ENCODE data around the gene STK38.
"Not testable (repeated sequence)": the region's sequence is repeated elsewhere in the genome, so short reads cannot be mapped to it uniquely, and the experiment has no call there.

The STK38 gene

GRCh38 chr6:36492621-36493020 lies 54.7 kb downstream of the STK38 start:
- H3K4me3 ChIP-seq (replicated peaks; ENCODE audit: low read depth, low read length) = no peak overlapping the region
- DNase-seq (ENCODE audit: extremely low read depth, low read depth) = no peak
- TF ChIP-seq CTCF (IDR thresholded peaks at IDR 0.05; ENCODE audit: low read depth, low read length, missing control alignments) = no peak

- no peak for DNase-seq (ENCODE audit: extremely low read depth, low read depth)
- no peak overlapping the region for H3K4me3 ChIP-seq (replicated peaks; ENCODE audit: low read depth, low read length)
- TF ChIP-seq CTCF (IDR thresholded peaks at IDR 0.05; ENCODE audit: low read depth, low read length, missing control alignments) = no peak
Measured at GRCh38 chr6:36492092-36492491, 55.2 kb downstream of the STK38 start.

GRCh38 chr6:36491378-36491965 lies 55.8 kb downstream of the STK38 start:
- TF ChIP-seq CTCF (IDR thresholded peaks at IDR 0.05; ENCODE audit: low read depth, low read length, missing control alignments) = no peak
- H3K4me3 ChIP-seq (replicated peaks; ENCODE audit: low read depth, low read length) = no peak overlapping the region
- no peak for DNase-seq (ENCODE audit: extremely low read depth, low read depth)

- no peak for DNase-seq (ENCODE audit: extremely low read depth, low read depth)
- no peak overlapping the region for H3K4me3 ChIP-seq (replicated peaks; ENCODE audit: low read depth, low read length)
- TF ChIP-seq CTCF (IDR thresholded peaks at IDR 0.05; ENCODE audit: low read depth, low read length, missing control alignments) = no peak
Measured at GRCh38 chr6:36489426-36489825, 57.9 kb downstream of the STK38 start.

- no peak for TF ChIP-seq CTCF (IDR thresholded peaks at IDR 0.05; ENCODE audit: low read depth, low read length, missing control alignments)
- DNase-seq (ENCODE audit: extremely low read depth, low read depth) = no peak
- no peak overlapping the region for H3K4me3 ChIP-seq (replicated peaks; ENCODE audit: low read depth, low read length)
Measured at GRCh38 chr6:36488221-36488620, 59.1 kb downstream of the STK38 start.

GRCh38 chr6:36487698-36488097 lies 59.6 kb downstream of the STK38 start:
- no peak for DNase-seq (ENCODE audit: extremely low read depth, low read depth)
- TF ChIP-seq CTCF (IDR thresholded peaks at IDR 0.05; ENCODE audit: low read depth, low read length, missing control alignments) = no peak
- H3K4me3 ChIP-seq (replicated peaks; ENCODE audit: low read depth, low read length) = no peak overlapping the region

- no peak for DNase-seq (ENCODE audit: extremely low read depth, low read depth)
- no peak overlapping the region for H3K4me3 ChIP-seq (replicated peaks; ENCODE audit: low read depth, low read length)
- TF ChIP-seq CTCF (IDR thresholded peaks at IDR 0.05; ENCODE audit: low read depth, low read length, missing control alignments) = no peak
Measured at GRCh38 chr6:36484736-36485135, 62.5 kb downstream of the STK38 start.

GRCh38 chr6:36483326-36483725 lies 64.0 kb downstream of the STK38 start:
- H3K4me3 ChIP-seq (replicated peaks; ENCODE audit: low read depth, low read length); DNase-seq (ENCODE audit: extremely low read depth, low read depth): not testable (repeated sequence)

Measured in HFF-Myc (cell line).